ENCODE measurements around the gene GNG11. TPM values are rescaled to one million over a fixed set of nuclear protein-coding genes. Genes with fewer than 3 reads are reported as not detected.

The GNG11 gene
- polyA plus RNA-seq (2011; rRNA removed) (23.4 and 31.1 TPM in 2 replicates), polyA plus RNA-seq (2017; fragmentation: RNase III; extraction: RNeasy Plus Mini Kit Qiagen cat#74134 plus additional on column Dnase treatment) (26.3 to 34.8 TPM (median 33.4 TPM) in 3 replicates), polyA minus RNA-seq (2011; rRNA and poly(A)+ RNA removed) (5.6 and 6.9 TPM in 2 replicates)
- 11.2 and 11.5 TPM in 2 replicates for polyA plus RNA-seq (2012; cell fraction: cytosol; rRNA removed)
- 4.6 and 5.5 TPM in 2 replicates for polyA plus RNA-seq (2012; cell fraction: nucleus; rRNA removed)

DNA sequence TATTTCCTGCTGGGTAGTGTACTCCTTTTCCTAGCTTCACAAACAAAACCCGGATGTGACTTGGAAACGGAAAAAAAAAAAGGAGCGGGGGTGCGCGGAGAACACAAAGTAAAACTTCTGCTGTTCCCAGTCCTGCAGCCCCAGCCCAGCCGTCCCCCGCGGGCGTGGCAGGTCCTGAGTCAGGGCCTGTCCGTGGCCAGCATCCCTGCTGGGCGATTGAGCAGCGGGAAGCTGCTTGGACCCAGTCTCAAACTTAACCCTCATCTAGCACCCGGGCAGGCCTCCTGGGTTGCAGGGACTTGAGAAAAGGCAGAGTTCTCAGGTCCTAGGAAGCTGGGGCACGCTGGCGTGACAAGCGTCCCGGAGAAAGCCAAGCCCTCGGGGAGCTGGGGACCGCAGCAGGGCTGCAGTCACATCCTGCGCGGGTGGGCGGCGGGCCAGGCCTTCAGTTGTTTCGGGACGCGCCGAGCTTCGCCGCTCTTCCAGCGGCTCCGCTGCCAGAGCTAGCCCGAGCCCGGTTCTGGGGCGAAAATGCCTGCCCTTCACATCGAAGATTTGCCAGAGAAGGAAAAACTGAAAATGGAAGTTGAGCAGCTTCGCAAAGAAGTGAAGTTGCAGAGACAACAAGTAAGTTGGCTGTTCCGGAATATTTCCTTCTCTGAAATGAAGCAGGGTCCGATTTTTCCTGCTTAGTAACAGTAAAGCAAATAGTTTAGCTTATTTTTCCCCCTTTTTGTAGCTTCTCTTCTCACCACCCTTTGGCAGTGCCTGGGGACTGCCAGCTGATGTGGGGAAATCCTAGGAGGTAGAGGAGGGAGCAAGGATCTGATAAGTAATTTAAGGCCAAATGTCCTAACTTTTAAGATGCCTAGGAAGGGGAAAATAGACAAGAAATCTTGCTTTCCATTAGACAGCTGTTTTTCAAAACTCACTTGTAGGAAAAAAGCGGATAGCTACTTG, at the start of gene GNG11:
Gene GNG11 (plus strand): TSS at position 129 of the 960 bp plus-strand sequence. CDS start 403 bp downstream, at position 532.
- FAIRE-seq = no peak
- Histone ChIP-seq H3K4me3 (peak within 1 kb of the TSS; percentile 74), H3K4me2 (peak within 1 kb of the TSS; percentile 97), H3K9me3 (no peaks in the 10 kb centered on the region), H3K27ac (peak within 1 kb of the TSS; percentile 75 to 99), H3K4me1 (peaks cover 11% of the 10 kb centered on the region; the same call in 2 of the 3 replicates)
- ATAC-seq = peak; percentile 89 to 94
- DNase-seq (ENCODE audit: low read depth in 1 of 2, low spot score in 1 of 2) = peak; percentile 38 to 79
- TF ChIP-seq MAFK (IDR thresholded peaks at IDR 0.05; ENCODE audit: partially characterized antibody) (no peak), EHF (CRISPR knock-in tag; IDR thresholded peaks at IDR 0.05) (no peak), EP300 (IDR thresholded peaks at IDR 0.05) (0 out of 5 replicates have a peak, but pooled peaks of 1 of the 2 experiments have one; percentile 21), NR3C1 (IDR thresholded peaks at IDR 0.05) (no peak), CEBPB (IDR thresholded peaks at IDR 0.05) (no peak), POLR2A (IDR thresholded peaks at IDR 0.05; ENCODE audit: low read length) (peak; percentile 47), FOSL2 (IDR thresholded peaks at IDR 0.05) (no peak), FOSL2 (CRISPR knock-in tag; IDR thresholded peaks at IDR 0.05) (0 out of 2 replicates have a peak, but pooled peaks have one; percentile 9), RCOR1 (IDR thresholded peaks at IDR 0.05; ENCODE audit: low read depth, low read length) (no peak), RAD21 (conservative IDR thresholded peaks at IDR 0.05 in 1 of 2, IDR thresholded peaks at IDR 0.05 in 1 of 2) (0 out of 5 replicates have a peak, but pooled peaks of 1 of the 2 experiments have one; percentile 19), RARB (CRISPR knock-in tag; IDR thresholded peaks at IDR 0.05) (no peak), EHMT2 (IDR thresholded peaks at IDR 0.05; ENCODE audit: low read depth) (no peak), PHF8 (IDR thresholded peaks at IDR 0.05; ENCODE audit: borderline replicate concordance, low read depth) (peak; percentile 35; the same call in 1 of the 2 replicates), JUN (IDR thresholded peaks at IDR 0.05) (peak; percentile 27 to 71; a peak in 4 of 5 replicates)
- TF ChIP-seq, protein P1, sequence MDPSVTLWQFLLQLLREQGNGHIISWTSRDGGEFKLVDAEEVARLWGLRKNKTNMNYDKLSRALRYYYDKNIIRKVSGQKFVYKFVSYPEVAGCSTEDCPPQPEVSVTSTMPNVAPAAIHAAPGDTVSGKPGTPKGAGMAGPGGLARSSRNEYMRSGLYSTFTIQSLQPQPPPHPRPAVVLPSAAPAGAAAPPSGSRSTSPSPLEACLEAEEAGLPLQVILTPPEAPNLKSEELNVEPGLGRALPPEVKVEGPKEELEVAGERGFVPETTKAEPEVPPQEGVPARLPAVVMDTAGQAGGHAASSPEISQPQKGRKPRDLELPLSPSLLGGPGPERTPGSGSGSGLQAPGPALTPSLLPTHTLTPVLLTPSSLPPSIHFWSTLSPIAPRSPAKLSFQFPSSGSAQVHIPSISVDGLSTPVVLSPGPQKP (IDR thresholded peaks at IDR 0.05; ENCODE audit: low read depth, low read length) = no peak
- TF ChIP-seq, protein P2, sequence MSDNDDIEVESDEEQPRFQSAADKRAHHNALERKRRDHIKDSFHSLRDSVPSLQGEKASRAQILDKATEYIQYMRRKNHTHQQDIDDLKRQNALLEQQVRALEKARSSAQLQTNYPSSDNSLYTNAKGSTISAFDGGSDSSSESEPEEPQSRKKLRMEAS (IDR thresholded peaks at IDR 0.05) = peak; percentile 54
- ChIA-PET POLR2A (interaction anchor here (0.7 to 3.3 kb wide), 7 partner anchors 10 to 165 kb away, joined by 3 to 39 read pairs (median 4); partner anchors contain the start of gene TFPI2), CTCF (interaction anchor here (0.7 to 2.6 kb wide), 6 partner anchors 12 to 367 kb away, joined by 3 to 12 read pairs (median 6); partner anchors contain the start of gene TFPI2)
- under 1% methylated on average over 27 of the region's 39 CpGs for WGBS (ENCODE audit: missing lambda C conversion rate)

DNA sequence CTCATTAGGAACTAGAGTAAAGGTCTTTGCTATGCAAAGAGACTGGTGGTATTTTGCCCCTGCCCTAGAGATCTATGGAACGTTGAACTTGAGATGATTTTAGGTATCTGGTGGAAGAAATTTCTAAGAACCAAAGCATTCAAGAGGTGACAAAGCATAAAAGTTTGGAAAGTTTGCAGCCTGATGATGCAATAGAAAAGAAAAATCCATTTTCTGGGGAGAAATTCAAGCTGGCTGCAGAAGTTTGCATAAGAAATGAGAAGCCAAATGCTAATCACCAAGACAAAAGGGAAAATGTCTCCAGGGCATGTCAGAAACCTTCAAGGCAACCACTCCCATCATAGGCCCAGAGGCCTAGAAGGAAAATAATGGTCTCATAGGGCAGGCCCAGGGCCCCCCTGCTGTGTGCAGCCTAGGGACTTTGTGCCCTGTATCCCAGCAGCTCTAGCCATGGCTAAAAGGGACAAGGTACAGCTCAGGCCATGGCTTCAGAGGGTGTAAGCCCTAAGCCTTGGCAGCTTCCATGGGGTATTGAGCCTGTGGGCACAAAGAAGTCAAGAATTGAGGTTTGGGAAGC, 47.4 kb upstream of the GNG11 start:
- H3K27ac ChIP-seq = no peak overlapping the region
- peaks cover 6% of the 10 kb centered on the region; the same call in 1 of the 3 replicates for H3K9me3 ChIP-seq
- H3K4me3 ChIP-seq = no peak overlapping the region
- ChIA-PET CTCF (no interaction called here), POLR2A (no interaction called here)
- FAIRE-seq = no peak
- H3K4me1 ChIP-seq = no peaks in the 10 kb centered on the region
- TF ChIP-seq RAD21 (conservative IDR thresholded peaks at IDR 0.05 in 1 of 2, IDR thresholded peaks at IDR 0.05 in 1 of 2) = no peak
- no peak for TF ChIP-seq TP53 (CRISPR knock-in tag; IDR thresholded peaks at IDR 0.05)
- TF ChIP-seq NR3C1 (IDR thresholded peaks at IDR 0.05) = no peak
- no peak for TF ChIP-seq CHD2 (IDR thresholded peaks at IDR 0.05; ENCODE audit: low read length, partially characterized antibody)
- no peak for TF ChIP-seq ZNF302 (CRISPR knock-in tag; IDR thresholded peaks at IDR 0.05)
- no peak for TF ChIP-seq KDM1A (IDR thresholded peaks at IDR 0.05; ENCODE audit: low read depth)
- TF ChIP-seq POLR2AphosphoS2 (conservative IDR thresholded peaks at IDR 0.05; ENCODE audit: low read length) = no peak
- no peak for TF ChIP-seq EHMT2 (IDR thresholded peaks at IDR 0.05; ENCODE audit: low read depth)
- no peak for TF ChIP-seq JUNB (IDR thresholded peaks at IDR 0.05)
- TF ChIP-seq HDAC2 (IDR thresholded peaks at IDR 0.05) = no peak
- 70% methylated on average over 1 of the region's 1 CpG for WGBS (ENCODE audit: missing lambda C conversion rate)
- no peak for DNase-seq (ENCODE audit: low read depth in 1 of 2, low spot score in 1 of 2)
- no peak for ATAC-seq
- H3K4me2 ChIP-seq = no peak overlapping the region

Measured in A549 (cell line).